T-helper 1 cell treated with Interleukin-12 subunit alpha and Interleukin-12 subunit beta and Interleukin-4 antibody, amounts not matched to agents 30 μg/mL and 1 μg/mL, for 36 hours (primary cell): ENCODE data around the gene SMAGP.
A peak's percentile ranks its signal among the peaks of the same experiment; 100 is the strongest.
"Not testable (repeated sequence)": the region's sequence is repeated elsewhere in the genome, so short reads cannot be mapped to it uniquely, and the experiment has no call there.

Experiments used
- H3K27ac Mint-ChIP-seq: one replicate; pipeline ENCODE4 v1.8.0; 2021; ENCODE audit warnings: mild to moderate bottlenecking, mixed read lengths
- H3K27me3 Mint-ChIP-seq: one replicate; pipeline ENCODE4 v1.8.0; 2021; ENCODE audit warnings: low read depth, mixed read lengths
- H3K36me3 Mint-ChIP-seq: one replicate; pipeline ENCODE4 v1.8.0; 2021; ENCODE audit warnings: low read depth, mixed read lengths
- H3K4me1 Mint-ChIP-seq: one replicate; pipeline ENCODE4 v1.8.0; 2021; ENCODE audit warnings: low read depth, mixed read lengths
- H3K4me3 Mint-ChIP-seq: one replicate; pipeline ENCODE4 v1.8.0; 2021; ENCODE audit warnings: mild to moderate bottlenecking, moderate library complexity, mixed read lengths
- H3K9me3 Mint-ChIP-seq: one replicate; pipeline ENCODE4 v1.8.0; 2021; ENCODE audit warnings: mixed read lengths

SMAGP gene

DNA sequence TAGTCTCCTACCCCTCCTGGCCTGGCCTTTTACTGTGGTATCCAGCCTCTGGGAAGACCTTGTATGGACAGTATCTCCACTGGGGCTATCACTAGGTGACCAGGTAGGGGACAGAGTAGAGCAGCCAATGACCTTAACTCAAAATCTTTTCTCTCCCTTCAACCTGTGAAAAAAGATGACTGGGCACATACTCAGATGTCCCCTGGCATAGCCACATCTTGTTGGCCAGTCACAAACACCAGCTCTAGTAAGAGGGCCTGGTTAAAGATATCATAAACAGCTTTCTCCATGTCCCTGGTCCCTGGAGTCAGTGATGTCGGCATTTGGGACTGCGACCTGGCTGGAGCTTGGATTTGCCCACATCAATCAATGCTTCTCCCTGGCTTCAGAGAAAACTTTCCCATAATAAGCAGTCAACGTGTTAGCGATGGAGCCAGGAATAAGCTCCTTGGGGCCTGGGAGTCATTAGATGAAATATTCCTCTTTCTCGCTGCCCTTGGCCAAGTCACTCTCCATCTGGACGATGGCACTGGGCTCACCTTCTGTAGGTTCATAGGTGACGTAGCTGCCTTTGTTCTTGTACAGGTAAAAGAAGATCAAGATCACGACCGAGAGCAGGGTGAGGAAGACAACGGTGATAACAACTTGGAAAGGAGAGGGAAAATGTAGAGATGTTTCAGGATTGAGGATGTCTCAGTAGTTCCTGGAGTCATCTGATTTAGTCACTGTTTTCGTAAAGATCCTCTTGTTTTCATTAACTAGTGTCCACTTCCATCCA, 24.6 kb downstream of the SMAGP start:
- H3K9me3 Mint-ChIP-seq, result no peaks in the 10 kb centered on the region
- H3K27ac Mint-ChIP-seq, result peak overlapping the region; percentile 89
- H3K4me3 Mint-ChIP-seq, result peak overlapping the region; percentile 55
- peaks cover 50% of the 10 kb centered on the region for H3K4me1 Mint-ChIP-seq
- no peaks in the 10 kb centered on the region for H3K27me3 Mint-ChIP-seq
- H3K36me3 Mint-ChIP-seq, result peaks cover 29% of the 10 kb centered on the region

DNA sequence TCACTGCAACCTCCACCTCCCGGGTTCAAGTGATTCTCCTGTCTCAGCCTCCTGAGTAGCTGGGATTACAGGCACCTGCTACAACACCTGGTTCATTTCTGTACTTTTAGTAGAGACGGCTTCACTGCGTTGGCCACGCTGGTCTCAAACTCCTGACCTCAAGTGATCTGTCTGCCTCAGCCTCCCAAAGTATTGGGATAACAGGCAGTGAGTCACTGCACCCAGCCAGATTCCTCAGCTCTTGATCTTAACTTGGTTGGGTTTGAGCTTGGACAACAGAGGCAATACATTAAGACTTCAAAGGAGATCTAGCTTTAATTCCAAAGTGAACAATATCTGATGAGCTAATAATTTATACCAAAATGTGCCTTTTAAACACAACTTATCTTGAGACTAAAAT, 25.9 kb downstream of the SMAGP start:
- no peaks in the 10 kb centered on the region for H3K9me3 Mint-ChIP-seq
- peak overlapping the region; percentile 22 for H3K27ac Mint-ChIP-seq
- no peak overlapping the region for H3K4me3 Mint-ChIP-seq
- no peaks in the 10 kb centered on the region for H3K27me3 Mint-ChIP-seq
- H3K36me3 Mint-ChIP-seq, result peaks cover 39% of the 10 kb centered on the region
- peaks cover 60% of the 10 kb centered on the region for H3K4me1 Mint-ChIP-seq

DNA sequence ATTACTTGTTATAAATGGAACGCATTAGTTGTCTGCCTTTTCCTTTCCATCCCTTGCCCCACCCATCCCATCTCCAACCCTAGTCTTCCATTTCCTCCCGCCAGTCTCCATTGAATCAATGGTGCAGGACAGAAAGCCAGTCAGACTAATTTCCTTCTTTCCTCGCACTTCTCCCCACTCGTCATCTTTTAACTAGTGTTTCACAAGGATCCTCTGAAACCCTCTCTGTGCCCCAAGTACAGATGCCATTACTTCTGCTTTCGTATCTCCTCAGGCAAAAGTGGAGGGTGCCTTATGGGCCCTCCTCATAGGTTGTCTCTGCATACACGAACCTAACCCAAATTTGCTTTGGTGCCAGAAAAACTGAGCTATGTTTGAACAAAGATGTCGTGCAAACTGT, 27.3 kb downstream of the SMAGP start:
- no peaks in the 10 kb centered on the region for H3K9me3 Mint-ChIP-seq

GRCh38 chr12:51242120-51242519, 28.1 kb downstream of the SMAGP start:
- Mint-ChIP-seq H3K36me3 (peaks cover 40% of the 10 kb centered on the region), H3K27me3 (no peaks in the 10 kb centered on the region), H3K4me1 (peaks cover 56% of the 10 kb centered on the region), H3K9me3 (no peaks in the 10 kb centered on the region), H3K4me3 (peak overlapping the region; percentile 15), H3K27ac (peak overlapping the region; percentile 20)

More for the DNA sequence above, 27.3 kb downstream of the SMAGP start:
- Mint-ChIP-seq H3K4me3 (no peak overlapping the region), H3K27ac (peak overlapping the region; percentile 6), H3K27me3 (no peaks in the 10 kb centered on the region), H3K4me1 (peaks cover 61% of the 10 kb centered on the region), H3K36me3 (peaks cover 42% of the 10 kb centered on the region)

GRCh38 chr12:51240971-51241370, 29.2 kb downstream of the SMAGP start:
- H3K36me3 Mint-ChIP-seq, result peaks cover 40% of the 10 kb centered on the region
- no peaks in the 10 kb centered on the region for H3K27me3 Mint-ChIP-seq
- H3K4me3 Mint-ChIP-seq, result peak overlapping the region; percentile 95
- no peaks in the 10 kb centered on the region for H3K9me3 Mint-ChIP-seq
- peak overlapping the region; percentile 94 for H3K27ac Mint-ChIP-seq
- H3K4me1 Mint-ChIP-seq, result peaks cover 47% of the 10 kb centered on the region

- Mint-ChIP-seq H3K9me3 (no peaks in the 10 kb centered on the region), H3K27me3 (peaks cover 8% of the 10 kb centered on the region), H3K36me3 (peaks cover 36% of the 10 kb centered on the region), H3K4me1 (peaks cover 38% of the 10 kb centered on the region), H3K27ac (peak within 1 kb of the TSS; percentile 100), H3K4me3 (peak within 1 kb of the TSS; percentile 95)
These were observed 31.5 kb downstream of the SMAGP start, which contains the start of gene DAZAP2 for GRCh38 chr12:51238510-51239334. Gene DAZAP2 (plus strand): TSS chr12:51238826. CDS start chr12:51238908, 82 bp downstream.

GRCh38 chr12:51238037-51238509, 32.1 kb downstream of the SMAGP start:
- peaks cover 8% of the 10 kb centered on the region for H3K27me3 Mint-ChIP-seq
- peak overlapping the region; percentile 95 for H3K4me3 Mint-ChIP-seq
- peaks cover 37% of the 10 kb centered on the region for H3K4me1 Mint-ChIP-seq
- H3K27ac Mint-ChIP-seq, result peak overlapping the region; percentile 100
- peaks cover 34% of the 10 kb centered on the region for H3K36me3 Mint-ChIP-seq
- no peaks in the 10 kb centered on the region for H3K9me3 Mint-ChIP-seq

- Mint-ChIP-seq H3K27ac (no peak overlapping the region), H3K27me3 (peaks cover 11% of the 10 kb centered on the region), H3K9me3 (no peaks in the 10 kb centered on the region), H3K36me3 (peaks cover 5% of the 10 kb centered on the region), H3K4me1 (peaks cover 10% of the 10 kb centered on the region), H3K4me3 (no peak overlapping the region)
These were observed 35.7 kb downstream of the SMAGP start for GRCh38 chr12:51234530-51234929.

DNA sequence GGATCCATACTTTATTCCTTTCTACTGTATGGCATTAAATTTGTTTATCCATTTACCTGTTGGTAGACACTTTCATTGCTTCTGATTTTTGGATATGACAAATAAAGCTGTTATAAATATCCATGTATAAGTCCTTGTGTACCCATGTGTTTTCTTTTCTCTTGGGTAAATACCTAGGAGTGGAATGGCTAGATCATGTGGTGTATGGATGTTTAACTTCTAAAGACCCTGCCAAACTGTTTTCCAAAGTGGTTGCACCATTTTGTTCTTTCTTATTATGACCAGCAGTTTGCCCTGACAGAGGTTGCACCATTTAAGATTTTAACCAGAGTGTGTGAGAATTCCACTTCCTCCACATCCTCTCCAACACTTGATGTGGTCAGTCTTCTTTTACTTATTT, 37.6 kb downstream of the SMAGP start:
- H3K4me3 Mint-ChIP-seq, result no peak overlapping the region
- no peaks in the 10 kb centered on the region for H3K9me3 Mint-ChIP-seq
- H3K4me1 Mint-ChIP-seq, result peaks cover 2% of the 10 kb centered on the region
- H3K27ac Mint-ChIP-seq, result no peak overlapping the region
- H3K27me3 Mint-ChIP-seq, result peaks cover 11% of the 10 kb centered on the region
- H3K36me3 Mint-ChIP-seq, result no peaks in the 10 kb centered on the region

- Mint-ChIP-seq H3K4me3 (no peak overlapping the region), H3K4me1 (no peaks in the 10 kb centered on the region), H3K9me3 (no peaks in the 10 kb centered on the region), H3K36me3 (no peaks in the 10 kb centered on the region), H3K27me3 (peaks cover 3% of the 10 kb centered on the region), H3K27ac (no peak overlapping the region)
These were observed 41.0 kb downstream of the SMAGP start for GRCh38 chr12:51229116-51229809.

- no peak overlapping the region for H3K4me3 Mint-ChIP-seq
- H3K27me3 Mint-ChIP-seq, result peaks cover 3% of the 10 kb centered on the region
- no peaks in the 10 kb centered on the region for H3K9me3 Mint-ChIP-seq
- no peak overlapping the region for H3K27ac Mint-ChIP-seq
- no peaks in the 10 kb centered on the region for H3K4me1 Mint-ChIP-seq
- H3K36me3 Mint-ChIP-seq, result no peaks in the 10 kb centered on the region
These were observed 42.3 kb downstream of the SMAGP start for GRCh38 chr12:51227962-51228361.

GRCh38 chr12:51227112-51227511, 43.1 kb downstream of the SMAGP start:
- not testable (repeated sequence) for H3K36me3 Mint-ChIP-seq, H3K4me1 Mint-ChIP-seq, H3K27ac Mint-ChIP-seq, H3K9me3 Mint-ChIP-seq, H3K4me3 Mint-ChIP-seq, H3K27me3 Mint-ChIP-seq

- Mint-ChIP-seq H3K4me3 (no peak overlapping the region), H3K4me1 (no peaks in the 10 kb centered on the region), H3K27ac (no peak overlapping the region), H3K27me3 (no peaks in the 10 kb centered on the region), H3K36me3 (no peaks in the 10 kb centered on the region), H3K9me3 (no peaks in the 10 kb centered on the region)
These were observed 44.4 kb downstream of the SMAGP start for GRCh38 chr12:51225771-51226170.

GRCh38 chr12:51225234-51225633, 45.0 kb downstream of the SMAGP start:
- Mint-ChIP-seq H3K27ac (no peak overlapping the region), H3K9me3 (no peaks in the 10 kb centered on the region), H3K4me1 (no peaks in the 10 kb centered on the region), H3K36me3 (no peaks in the 10 kb centered on the region), H3K4me3 (no peak overlapping the region), H3K27me3 (no peaks in the 10 kb centered on the region)
